PC-3 (cell line): ENCODE data around the gene TAL2. TPM values are rescaled to one million over a fixed set of nuclear protein-coding genes. Genes with fewer than 3 reads are reported as not detected.

Experiments used
- ATAC-seq: fragments of 200-7000 bp; cut with Tn5 transposase; 2 replicates; pipeline ENCODE4 v1.9.1; 2020; ENCODE audit warnings: mild to moderate bottlenecking, moderate library complexity
- Bru-seq: library from RNA; stranded (reverse); fragments of 400-500 nt; gene quantifications from one replicate; lab custom pipeline; 2021; lab: Mats Ljungman, UMichigan
- BruChase-seq, 2 experiments: library from RNA; stranded (reverse); fragments of 400-500 nt; gene quantifications; one replicate each; lab custom pipeline; 2021; lab: Mats Ljungman, UMichigan
- BruUV-seq: library from RNA; stranded (reverse); fragments of 400-500 nt; replicated peaks from 2 replicates; lab custom pipeline; 2021; lab: Mats Ljungman, UMichigan
- CTCF ChIA-PET: fragments of 300-600 bp; sonication (Branson Sonifier 250); formaldehyde crosslinking; loops from one replicate; lab custom pipeline; 2022; ENCODE audit warnings: antibody characterized with exemption; lab: Charles Lee
- POLR2A ChIA-PET: fragments of 300-600 bp; sonication (Branson Sonifier 250); formaldehyde crosslinking; loops from one replicate; lab custom pipeline; 2022; ENCODE audit warnings: antibody characterized with exemption; ENCODE audit not compliant: unreplicated experiment; lab: Charles Lee
- DNase-seq: peaks from one replicate; pipeline ENCODE4 v3.0.0-alpha.2; 2015
- H2AFZ ChIP-seq: fragments of 300-600 bp; sonication (generic); 2 replicates; pipeline ENCODE4 v1.6.0; 2016; ENCODE audit warnings: antibody characterized with exemption, low read length
- H3F3A ChIP-seq: fragments of 300-600 bp; sonication (generic); one replicate; pipeline ENCODE4 v1.6.0; 2017; ENCODE audit warnings: antibody characterized with exemption, low read length, control low read depth, mild to moderate bottlenecking; ENCODE audit not compliant: unreplicated experiment
- H3K27ac ChIP-seq: fragments of 300-600 bp; sonication (generic); 2 replicates; pipeline ENCODE4 v1.5.1; 2016; ENCODE audit warnings: mild to moderate bottlenecking, low read length
- H3K27me3 ChIP-seq: fragments of 300-600 bp; sonication (generic); 2 replicates; pipeline ENCODE4 v1.6.1; 2016; ENCODE audit warnings: low read length, mixed read lengths
- H3K36me3 ChIP-seq: fragments of 300-600 bp; sonication (generic); 2 replicates; pipeline ENCODE4 v1.6.1; 2016; ENCODE audit warnings: low read depth, mixed run types, low read length, mixed read lengths
- H3K4me1 ChIP-seq: fragments of 300-600 bp; sonication (generic); 2 replicates; pipeline ENCODE4 v1.5.1; 2016; ENCODE audit warnings: low read length; ENCODE audit not compliant: insufficient read depth
- H3K4me2 ChIP-seq: fragments of 300-600 bp; sonication (generic); 2 replicates; pipeline ENCODE4 v1.6.0; 2016; ENCODE audit warnings: low read length
- H3K4me3 ChIP-seq: fragments of 300-600 bp; sonication (generic); 2 replicates; pipeline ENCODE4 v1.5.1; 2016; ENCODE audit warnings: mild to moderate bottlenecking, low read length, mixed read lengths
- H3K79me2 ChIP-seq: fragments of 300-600 bp; sonication (generic); 2 replicates; pipeline ENCODE4 v1.6.1; 2017; ENCODE audit warnings: low read length, mixed read lengths
- H3K9ac ChIP-seq: fragments of 300-600 bp; sonication (generic); 2 replicates; pipeline ENCODE4 v1.6.0; 2016; ENCODE audit warnings: mild to moderate bottlenecking, low read length
- H3K9me2 ChIP-seq: fragments of 300-600 bp; sonication (generic); replicated peaks from 2 replicates; pipeline ENCODE4 v1.6.1; 2016; ENCODE audit warnings: mixed run types, low read length, mixed read lengths
- H3K9me3 ChIP-seq: fragments of 300-600 bp; sonication (generic); 2 replicates; pipeline ENCODE4 v1.6.1; 2016; ENCODE audit warnings: low read length, mixed read lengths
- H4K20me1 ChIP-seq: fragments of 300-600 bp; sonication (generic); 2 replicates; pipeline ENCODE4 v1.6.1; 2016; ENCODE audit warnings: low read length, mixed read lengths
- CTCF ChIP-seq: fragments of 300-600 bp; sonication (generic); conservative IDR thresholded peaks from 2 replicates; pipeline ENCODE4 v1.5.1; 2017; ENCODE audit warnings: antibody characterized with exemption, low read depth, mild to moderate bottlenecking, low read length
- EZH2 ChIP-seq: fragments of 300-600 bp; sonication (generic); IDR thresholded peaks from one replicate; pipeline ENCODE4 v1.6.1; 2017; ENCODE audit warnings: antibody characterized with exemption, mild to moderate bottlenecking, low read length; ENCODE audit not compliant: unreplicated experiment
- EZH2phosphoT487 ChIP-seq: fragments of 300-600 bp; sonication (generic); IDR thresholded peaks from 2 replicates; pipeline ENCODE4 v1.6.1; 2018; ENCODE audit warnings: mild to moderate bottlenecking, antibody characterized with exemption, low read length, borderline replicate concordance
- intact Hi-C: fragments of 100-400 bp; cut with micrococcal nuclease; formaldehyde crosslinking; loops from 2 replicates; pipeline ENCODE4 v1.9.0; 2023
- long read RNA-seq: library from polyadenylated mRNA; unstranded; transcript quantifications from one replicate; pipeline ENCODE4 v2.0.0, GENCODE V29; 2021; ENCODE audit not compliant: unreplicated experiment
- total RNA-seq: library from RNA; depleted of rRNA; stranded (reverse); fragments of >200 nt; gene quantifications from 2 replicates; pipeline ENCODE4 v1.2.3, GENCODE V29; 2014; rRNA removed

TAL2 gene
- total RNA-seq (not detected in 2 replicates), Bru-seq, nascent RNA (percentile 33 among the genes with signal in this experiment), BruChase-seq, experiment 1, labeled RNA remaining after a 6-hour chase (percentile 59 among the genes with signal in this experiment), BruChase-seq, experiment 2, labeled RNA remaining after a 2-hour chase (percentile 53 among the genes with signal in this experiment)
- long read RNA-seq, result 0 reads

GRCh38 chr9:105662184-105663104, at the start of gene TAL2:
TAL2 (plus strand) TSS chr9:105662457; CDS start chr9:105662497, 40 bp downstream.
- no peak within 1 kb of the TSS for H2AFZ ChIP-seq
- POLR2A ChIA-PET, result no interaction called here

GRCh38 chr9:105621001-105621400, 41.3 kb upstream of the TAL2 start:
- Histone ChIP-seq H3K9me2 (no peaks in the 10 kb centered on the region), H3K36me3 (no peaks in the 10 kb centered on the region), H3K9me3 (no peaks in the 10 kb centered on the region), H3F3A (no peaks in the 10 kb centered on the region), H3K9ac (no peak overlapping the region), H3K79me2 (no peaks in the 10 kb centered on the region), H4K20me1 (no peaks in the 10 kb centered on the region), H2AFZ (no peak overlapping the region), H3K4me1 (no peaks in the 10 kb centered on the region), H3K27ac (no peak overlapping the region), H3K4me3 (no peak overlapping the region), H3K27me3 (no peaks in the 10 kb centered on the region), H3K4me2 (no peak overlapping the region)
- POLR2A ChIA-PET, result no interaction called here
- CTCF ChIA-PET, result no interaction called here
- DNase-seq (no peak), ATAC-seq (no peak)
- TF ChIP-seq EZH2phosphoT487 (no peak), EZH2 (no peak), CTCF (no peak)
- intact Hi-C loops, result no loop called here
- BruUV-seq, result no TSS peak

More at GRCh38 chr9:105662184-105663104, at the start of gene TAL2:
- no peaks in the 10 kb centered on the region for H3K36me3 ChIP-seq
- DNase-seq (no peak), ATAC-seq (no peak)
- no peak within 1 kb of the TSS for H3K4me2 ChIP-seq
- H3K4me3 ChIP-seq, result no peak within 1 kb of the TSS
- CTCF ChIA-PET, result no interaction called here
- BruUV-seq, result no TSS peak
- no peaks in the 10 kb centered on the region for H3K79me2 ChIP-seq
- TF ChIP-seq EZH2, result no peak
- TF ChIP-seq EZH2phosphoT487, result no peak
- TF ChIP-seq CTCF, result no peak
- H3K27ac ChIP-seq, result no peak within 1 kb of the TSS
- intact Hi-C loops, result no loop called here
- H3K9ac ChIP-seq, result no peak within 1 kb of the TSS
- H3F3A ChIP-seq, result no peaks in the 10 kb centered on the region
- H3K9me3 ChIP-seq, result no peaks in the 10 kb centered on the region
- H3K9me2 ChIP-seq, result no peaks in the 10 kb centered on the region
- H3K4me1 ChIP-seq, result no peaks in the 10 kb centered on the region
- no peaks in the 10 kb centered on the region for H3K27me3 ChIP-seq
- no peaks in the 10 kb centered on the region for H4K20me1 ChIP-seq
